Activated B cell treated with CpG ODN at 0.5 μM for 24 hours (primary cell): ENCODE measurements around the gene MFRP. TPM values are rescaled to one million over a fixed set of nuclear protein-coding genes. Genes with fewer than 3 reads are reported as not detected.

Experiments used
- ATAC-seq: fragments of 200-7000 bp; cut with Tn5 transposase; one replicate; pipeline ENCODE4 v1.10.0; 2021; ENCODE audit warnings: low read depth, mild to moderate bottlenecking, moderate library complexity
- CTCF ChIA-PET: fragments of 350-600 bp; sonication (Branson Sonifier 250); formaldehyde crosslinking; loops from one replicate; lab custom pipeline; 2021; ENCODE audit warnings: antibody characterized with exemption; lab: Charles Lee
- POLR2A ChIA-PET: fragments of 350-600 bp; sonication (Branson Sonifier 250); formaldehyde crosslinking; loops from one replicate; lab custom pipeline; 2021; ENCODE audit warnings: antibody characterized with exemption; lab: Charles Lee
- DNase-seq: peaks from one replicate; pipeline ENCODE4 v3.0.0; 2022
- H3K27ac Mint-ChIP-seq: one replicate; pipeline ENCODE4 v1.8.0; 2020; ENCODE audit warnings: mixed read lengths
- H3K27me3 Mint-ChIP-seq: one replicate; pipeline ENCODE4 v1.8.0; 2021; ENCODE audit warnings: mixed read lengths
- H3K36me3 Mint-ChIP-seq: one replicate; pipeline ENCODE4 v1.8.0; 2021; ENCODE audit warnings: low read depth, mixed read lengths
- H3K4me1 Mint-ChIP-seq: one replicate; pipeline ENCODE4 v1.8.0; 2021; ENCODE audit warnings: mixed read lengths
- H3K4me3 Mint-ChIP-seq: one replicate; pipeline ENCODE4 v1.8.0; 2020; ENCODE audit warnings: mild to moderate bottlenecking, mixed read lengths
- H3K9me3 Mint-ChIP-seq: one replicate; pipeline ENCODE4 v1.8.0; 2020; ENCODE audit warnings: mixed read lengths
- intact Hi-C: fragments of 100-400 bp; cut with micrococcal nuclease; formaldehyde crosslinking; loops from one replicate; pipeline ENCODE4 v1.15.1; 2024
- total RNA-seq: library from RNA; stranded (reverse); gene quantifications from 2 replicates; pipeline ENCODE4 v1.2.3, GENCODE V29; 2022
- TF ChIP-seq, protein P1 (sequence below): fragments of 200-600 bp; IDR thresholded peaks from one replicate; pipeline ENCODE4 v1.8.0; 2022; ENCODE audit warnings: antibody characterized with exemption, mild to moderate bottlenecking

Gene MFRP
- total RNA-seq, 1 donor from 2014 or later, result not detected

- intact Hi-C loops, result no loop called here
- ATAC-seq, result no peak
Measured at GRCh38 chr11:119310682-119311052, 35.8 kb downstream of the MFRP start.

DNA sequence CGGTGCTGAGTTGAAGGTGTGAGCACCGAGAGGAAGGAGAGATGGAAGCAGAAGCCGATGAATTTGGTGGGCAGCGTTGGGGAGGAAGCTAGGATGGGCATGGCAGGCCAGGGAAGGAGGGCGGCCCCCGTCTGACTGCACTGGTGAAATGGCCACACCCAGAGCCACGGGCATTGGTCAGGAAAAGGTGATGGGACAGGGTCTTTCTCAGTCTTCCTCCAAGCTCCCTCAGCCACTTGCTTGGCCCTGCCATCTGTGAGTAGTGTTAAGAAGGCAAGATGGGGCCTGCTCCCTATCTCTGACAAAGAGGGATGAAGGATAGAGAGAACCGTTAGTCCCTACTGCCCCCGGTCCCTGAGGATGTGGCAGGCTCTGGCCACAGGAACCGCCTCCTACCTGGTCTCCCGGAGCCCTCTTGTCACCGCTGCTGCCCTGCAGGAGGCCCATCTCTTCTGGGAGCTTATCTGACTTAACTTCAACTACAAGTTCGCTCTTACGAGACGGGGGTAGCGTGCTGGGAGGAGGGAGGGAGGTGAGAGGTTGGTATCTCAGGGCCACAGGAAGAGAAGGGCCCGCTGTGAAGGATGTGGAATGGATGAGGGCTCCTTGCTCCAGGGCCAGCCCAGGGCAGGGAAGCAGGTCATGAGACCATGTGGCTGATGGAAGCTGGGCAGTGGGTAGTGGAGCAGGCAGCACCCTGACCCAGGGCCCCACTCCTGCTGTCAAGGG, 36.4 kb downstream of the MFRP start:
- Mint-ChIP-seq H3K27me3 (peaks cover 9% of the 10 kb centered on the region), H3K4me3 (no peak overlapping the region), H3K4me1 (peaks cover 8% of the 10 kb centered on the region), H3K9me3 (no peaks in the 10 kb centered on the region), H3K36me3 (peaks cover 14% of the 10 kb centered on the region), H3K27ac (no peak overlapping the region)
- ChIA-PET CTCF (no interaction called here), POLR2A (interaction anchor here (0.6 kb wide), 1 partner anchor 68 kb away, joined by 6 read pairs; no protein-coding TSS in a partner anchor)
- intact Hi-C loops, result no loop called here
- no peak for DNase-seq
- TF ChIP-seq, protein P1, sequence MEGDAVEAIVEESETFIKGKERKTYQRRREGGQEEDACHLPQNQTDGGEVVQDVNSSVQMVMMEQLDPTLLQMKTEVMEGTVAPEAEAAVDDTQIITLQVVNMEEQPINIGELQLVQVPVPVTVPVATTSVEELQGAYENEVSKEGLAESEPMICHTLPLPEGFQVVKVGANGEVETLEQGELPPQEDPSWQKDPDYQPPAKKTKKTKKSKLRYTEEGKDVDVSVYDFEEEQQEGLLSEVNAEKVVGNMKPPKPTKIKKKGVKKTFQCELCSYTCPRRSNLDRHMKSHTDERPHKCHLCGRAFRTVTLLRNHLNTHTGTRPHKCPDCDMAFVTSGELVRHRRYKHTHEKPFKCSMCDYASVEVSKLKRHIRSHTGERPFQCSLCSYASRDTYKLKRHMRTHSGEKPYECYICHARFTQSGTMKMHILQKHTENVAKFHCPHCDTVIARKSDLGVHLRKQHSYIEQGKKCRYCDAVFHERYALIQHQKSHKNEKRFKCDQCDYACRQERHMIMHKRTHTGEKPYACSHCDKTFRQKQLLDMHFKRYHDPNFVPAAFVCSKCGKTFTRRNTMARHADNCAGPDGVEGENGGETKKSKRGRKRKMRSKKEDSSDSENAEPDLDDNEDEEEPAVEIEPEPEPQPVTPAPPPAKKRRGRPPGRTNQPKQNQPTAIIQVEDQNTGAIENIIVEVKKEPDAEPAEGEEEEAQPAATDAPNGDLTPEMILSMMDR, result no peak
- no peak for ATAC-seq

More at GRCh38 chr11:119310682-119311052, 35.8 kb downstream of the MFRP start:
- Mint-ChIP-seq H3K27ac (no peak overlapping the region), H3K36me3 (peaks cover 10% of the 10 kb centered on the region), H3K9me3 (no peaks in the 10 kb centered on the region), H3K27me3 (peaks cover 9% of the 10 kb centered on the region), H3K4me1 (peaks cover 13% of the 10 kb centered on the region), H3K4me3 (no peak overlapping the region)
- CTCF ChIA-PET, result interaction anchor here (0.9 kb wide), 1 partner anchor 11 kb away, joined by 3 read pairs; no protein-coding TSS in a partner anchor
- POLR2A ChIA-PET, result no interaction called here
- TF ChIP-seq, protein P1, result no peak
- no peak for DNase-seq

- H3K4me1 Mint-ChIP-seq, result peaks cover 2% of the 10 kb centered on the region
- ChIA-PET CTCF (interaction anchor here (2.3 kb wide), 1 partner anchor 13 kb away, joined by 18 read pairs; no protein-coding TSS in a partner anchor), POLR2A (no interaction called here)
- H3K4me3 Mint-ChIP-seq, result no peak overlapping the region
- H3K27me3 Mint-ChIP-seq, result peaks cover 6% of the 10 kb centered on the region
- no peak for ATAC-seq
- H3K9me3 Mint-ChIP-seq, result no peaks in the 10 kb centered on the region
- H3K27ac Mint-ChIP-seq, result no peak overlapping the region
- intact Hi-C loops, result no loop called here
- peaks cover 18% of the 10 kb centered on the region for H3K36me3 Mint-ChIP-seq
- TF ChIP-seq, protein P1, result no peak
- no peak for DNase-seq
Measured at GRCh38 chr11:119309411-119309810, 37.1 kb downstream of the MFRP start.

DNA sequence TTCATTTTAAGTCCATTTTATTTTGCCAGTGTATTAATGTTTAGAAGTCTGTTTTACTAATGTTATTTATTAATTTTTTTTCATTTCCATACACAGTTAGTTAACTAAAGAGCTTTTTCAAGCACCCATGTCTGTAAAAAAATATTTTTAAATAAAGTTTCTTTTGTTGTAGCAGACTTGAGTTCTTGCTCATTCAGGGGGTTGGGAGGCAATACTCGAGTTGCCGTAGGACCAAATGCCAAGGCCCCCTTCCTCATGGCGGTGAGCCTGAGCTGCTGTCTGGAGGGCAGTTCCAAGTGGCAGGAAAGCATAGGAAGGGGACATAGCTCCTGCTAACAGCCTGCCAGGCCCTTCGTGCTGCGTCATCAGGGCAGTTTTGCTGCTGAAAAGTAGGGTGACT, 38.5 kb downstream of the MFRP start:
- no peak for ATAC-seq
- Mint-ChIP-seq H3K9me3 (no peaks in the 10 kb centered on the region), H3K4me3 (no peak overlapping the region), H3K4me1 (no peaks in the 10 kb centered on the region), H3K27me3 (peaks cover 3% of the 10 kb centered on the region), H3K36me3 (peaks cover 32% of the 10 kb centered on the region), H3K27ac (no peak overlapping the region)
- DNase-seq, result no peak
- POLR2A ChIA-PET, result interaction anchor here (0.6 to 0.7 kb wide), 2 partner anchors 213 to 966 kb away, joined by 3 read pairs; no protein-coding TSS in a partner anchor
- intact Hi-C loops, result no loop called here
- CTCF ChIA-PET, result interaction anchor here (2.3 kb wide), 1 partner anchor 15 kb away, joined by 18 read pairs; no protein-coding TSS in a partner anchor
- TF ChIP-seq, protein P1, result no peak

- Mint-ChIP-seq H3K9me3 (no peaks in the 10 kb centered on the region), H3K27ac (no peak overlapping the region), H3K36me3 (peaks cover 39% of the 10 kb centered on the region), H3K27me3 (peaks cover under 1% of the 10 kb centered on the region), H3K4me3 (no peak overlapping the region), H3K4me1 (no peaks in the 10 kb centered on the region)
- ATAC-seq, result no peak
- TF ChIP-seq, protein P1, result no peak
- no peak for DNase-seq
- POLR2A ChIA-PET, result no interaction called here
- CTCF ChIA-PET, result interaction anchor here (2.3 kb wide), 1 partner anchor 15 kb away, joined by 18 read pairs; no protein-coding TSS in a partner anchor
- intact Hi-C loops, result no loop called here
Measured at GRCh38 chr11:119307219-119307618, 39.3 kb downstream of the MFRP start.
